Measurements from ENCODE around the gene PIM3.
"Not testable (repeated sequence)": the region's sequence is repeated elsewhere in the genome, so short reads cannot be mapped to it uniquely, and the experiment has no call there.

PIM3 gene

DNA sequence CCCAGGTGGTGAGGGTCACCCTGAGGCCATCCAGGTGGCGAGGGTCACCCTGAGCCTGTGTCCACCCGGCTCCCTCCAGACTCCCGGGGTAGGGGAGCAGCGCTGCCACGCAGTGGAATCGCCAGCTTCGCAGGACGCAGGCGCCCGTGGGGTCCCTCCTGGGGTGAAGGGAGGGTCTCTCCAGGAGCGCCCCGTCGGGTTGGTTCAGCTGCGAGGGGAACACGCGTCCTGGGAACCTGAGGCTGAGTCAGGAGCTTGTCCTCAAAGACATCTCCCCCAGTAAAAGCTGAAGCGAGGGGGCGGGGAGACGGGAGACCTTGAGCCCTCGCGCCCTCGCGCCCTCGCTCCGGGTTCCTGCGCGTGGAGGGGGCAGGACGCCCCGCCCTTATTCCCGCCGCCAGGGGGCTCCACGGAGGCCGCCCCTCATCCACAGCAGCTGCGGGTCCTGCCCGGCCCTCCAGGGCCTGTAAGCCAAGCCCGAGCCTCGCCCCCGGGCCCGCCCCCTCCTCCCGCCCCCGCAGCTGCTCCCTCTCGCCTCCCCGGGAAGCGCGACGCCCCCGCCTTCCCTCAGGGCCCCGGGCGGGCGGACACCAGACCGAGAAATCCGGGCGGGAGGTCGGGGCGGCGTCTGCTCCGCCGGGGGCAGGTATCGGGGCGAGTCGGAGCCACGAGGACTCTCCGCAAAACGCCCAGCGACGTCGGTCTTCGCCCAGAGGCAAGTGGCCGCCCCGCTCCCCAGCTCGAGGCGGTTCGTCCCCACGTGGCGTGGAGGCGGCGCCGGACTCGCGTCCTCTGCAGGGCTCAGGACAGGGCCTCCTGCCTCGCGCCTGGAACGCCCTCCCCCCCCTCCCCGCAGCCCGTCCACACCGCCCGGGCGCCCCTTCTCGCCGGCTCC, 22.8 kb downstream of the PIM3 start:
- no peak for DNase-seq (ENCODE audit: low read depth in 2 of 2)

DNA sequence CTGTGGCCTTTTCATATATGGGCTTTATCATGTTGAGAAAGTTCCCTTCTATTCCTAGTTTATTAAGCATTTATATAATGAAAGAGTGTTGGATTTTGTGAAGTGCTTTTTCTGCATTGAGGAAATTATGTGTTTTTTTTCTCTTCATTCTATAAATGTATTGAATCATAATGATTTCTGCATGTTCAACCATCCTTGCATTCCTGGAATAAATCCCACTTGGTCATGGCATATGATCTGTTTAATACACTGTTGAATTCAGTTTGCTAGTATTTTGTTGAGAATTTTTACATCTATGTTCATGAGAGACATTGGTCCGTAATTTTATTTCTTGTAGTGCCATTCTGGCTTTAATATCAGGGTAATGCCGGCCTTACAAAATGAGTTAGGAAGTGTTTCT, 25.8 kb downstream of the PIM3 start:
- DNase-seq (ENCODE audit: low read depth in 2 of 2): no peak

DNA sequence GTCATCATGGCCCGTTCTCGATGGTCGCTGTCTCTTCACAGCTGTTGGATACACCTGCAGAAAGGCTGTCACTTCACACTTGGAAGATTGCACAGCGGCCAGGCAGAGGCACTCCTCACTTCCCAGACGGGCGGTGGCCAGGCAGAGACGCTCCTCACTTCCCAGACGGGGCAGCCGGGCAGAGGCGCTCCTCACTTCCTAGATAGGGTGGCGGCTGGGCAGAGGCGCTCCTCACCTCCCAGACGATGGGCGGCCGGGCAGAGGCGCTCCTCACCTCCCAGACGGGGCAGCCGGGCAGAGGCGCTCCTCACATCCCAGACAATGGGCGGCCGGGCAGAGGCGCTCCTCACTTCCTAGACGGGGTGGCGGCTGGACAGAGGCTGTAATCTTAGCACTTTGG, 29.3 kb downstream of the PIM3 start:
- not testable (repeated sequence) for DNase-seq (ENCODE audit: low read depth in 2 of 2)

DNA sequence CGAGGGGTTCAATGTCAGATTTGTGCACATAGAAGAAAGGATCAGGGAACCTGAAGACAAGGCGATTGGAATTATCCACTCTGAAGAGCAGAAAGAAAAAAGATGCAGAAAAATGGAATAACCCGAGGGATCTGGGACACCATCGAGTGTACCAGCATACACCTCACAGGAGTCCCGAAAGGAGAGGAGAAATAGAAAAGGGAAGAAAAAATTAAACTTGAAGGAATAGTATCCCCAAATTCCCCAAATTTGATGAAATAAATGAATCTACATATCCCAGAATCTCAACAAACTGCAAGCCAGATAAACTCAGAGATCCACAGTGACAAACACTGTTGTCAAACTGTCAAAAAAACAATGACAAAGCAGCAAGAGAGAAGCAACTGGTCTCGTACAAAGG, 30.6 kb downstream of the PIM3 start:
- DNase-seq (ENCODE audit: low read depth in 2 of 2): no peak

DNA sequence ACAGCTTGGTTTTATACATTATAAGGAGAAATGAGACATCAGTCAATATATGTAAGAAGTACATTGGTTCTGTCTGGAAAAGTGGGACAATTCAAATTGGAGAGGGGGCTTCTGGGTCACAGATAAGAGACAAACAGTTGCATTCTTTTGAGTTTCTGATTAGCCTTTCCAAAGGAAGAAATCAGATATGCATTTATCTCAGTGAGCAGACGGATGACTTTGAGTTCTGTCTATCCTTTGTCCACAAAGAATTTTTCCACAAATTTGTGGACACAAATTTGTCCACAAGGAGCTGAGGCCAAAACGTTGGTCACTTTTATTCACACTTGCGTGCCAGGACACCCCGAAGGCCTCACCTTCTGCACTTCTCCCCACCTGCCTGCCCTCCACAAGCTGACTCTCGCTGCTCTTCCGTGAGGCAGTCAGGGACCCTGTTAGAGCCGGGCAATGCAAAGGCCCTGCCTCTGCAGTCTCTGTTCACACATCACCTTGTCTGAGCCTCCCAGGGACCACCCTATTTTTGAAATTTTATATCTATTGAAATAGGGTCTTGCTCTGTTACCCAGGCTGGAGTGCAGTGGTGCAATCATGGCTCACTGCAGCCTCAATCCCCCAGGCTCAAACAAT, 31.4 kb downstream of the PIM3 start:
- DNase-seq (ENCODE audit: low read depth in 2 of 2): no peak

DNA sequence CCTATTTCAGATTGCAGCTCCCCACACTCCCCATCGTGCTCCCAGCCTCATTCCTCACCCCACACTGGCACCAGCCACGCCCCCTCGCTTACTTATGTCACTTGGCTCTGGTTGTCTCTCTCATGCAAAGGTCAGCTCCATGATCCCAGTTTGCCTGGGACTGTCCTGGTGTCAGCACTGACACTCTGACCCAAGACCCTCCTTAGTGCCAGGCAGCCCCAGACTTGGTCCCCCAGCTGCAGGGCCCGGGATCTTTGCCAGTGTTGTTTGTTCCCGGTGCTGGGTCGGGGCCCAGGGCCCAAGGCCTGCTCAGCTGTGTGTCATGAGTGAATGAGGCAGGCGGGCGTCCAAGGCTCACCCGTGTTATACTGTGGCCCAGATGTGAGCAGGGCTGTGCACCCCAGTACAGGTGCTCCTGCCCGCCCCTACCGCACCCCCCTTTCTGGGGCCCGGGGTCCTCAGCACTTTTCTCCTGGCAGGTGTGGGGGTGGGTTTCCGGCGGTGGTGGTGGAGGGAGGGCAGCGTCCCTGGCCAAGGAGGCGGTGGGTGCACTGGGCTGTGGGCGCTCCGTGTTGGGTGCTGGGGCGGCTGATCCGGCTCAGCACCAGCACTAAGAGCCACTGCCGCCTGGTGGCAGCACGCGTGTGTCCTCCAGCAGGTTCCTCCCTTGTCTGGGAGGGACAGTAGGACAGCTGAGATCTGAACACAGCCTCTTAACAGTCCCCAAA, 32.5 kb downstream of the PIM3 start:
- no peak for DNase-seq (ENCODE audit: low read depth in 2 of 2)

DNA sequence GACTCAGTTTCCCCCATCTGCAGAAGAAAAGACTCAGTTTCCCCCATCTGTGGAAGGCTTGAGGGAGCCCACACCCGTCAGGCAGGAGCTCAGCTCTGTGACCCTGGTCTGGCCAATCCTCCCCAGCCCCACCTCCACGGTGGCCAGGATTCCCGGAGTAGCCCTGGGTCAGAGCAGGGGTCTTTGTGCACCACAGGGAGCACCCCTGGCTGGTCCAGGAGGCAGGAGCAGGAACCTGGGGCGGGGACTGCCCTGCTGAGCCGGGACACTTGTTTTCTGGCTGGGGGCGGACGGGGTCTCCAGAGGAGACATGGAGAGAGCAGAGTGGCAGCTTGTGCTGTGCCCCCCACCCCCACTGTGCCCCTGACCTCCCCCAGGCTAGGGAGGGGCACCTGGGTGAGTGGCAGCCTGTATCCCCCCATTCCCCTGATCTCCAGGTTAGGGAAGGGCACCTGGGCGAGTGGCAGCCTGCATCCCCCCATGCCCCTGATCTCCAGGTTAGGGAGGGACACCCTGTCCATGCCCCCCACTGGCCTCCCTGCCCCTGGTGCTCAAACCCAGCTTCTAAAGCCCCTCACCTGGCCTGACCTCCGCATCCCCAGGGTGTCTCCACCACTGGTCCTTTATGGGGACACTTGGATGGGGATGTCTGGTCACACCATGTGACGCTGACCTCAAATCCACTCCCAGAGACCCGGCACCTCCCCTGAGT, 33.2 kb downstream of the PIM3 start:
- no peak for DNase-seq (ENCODE audit: low read depth in 2 of 2)

DNA sequence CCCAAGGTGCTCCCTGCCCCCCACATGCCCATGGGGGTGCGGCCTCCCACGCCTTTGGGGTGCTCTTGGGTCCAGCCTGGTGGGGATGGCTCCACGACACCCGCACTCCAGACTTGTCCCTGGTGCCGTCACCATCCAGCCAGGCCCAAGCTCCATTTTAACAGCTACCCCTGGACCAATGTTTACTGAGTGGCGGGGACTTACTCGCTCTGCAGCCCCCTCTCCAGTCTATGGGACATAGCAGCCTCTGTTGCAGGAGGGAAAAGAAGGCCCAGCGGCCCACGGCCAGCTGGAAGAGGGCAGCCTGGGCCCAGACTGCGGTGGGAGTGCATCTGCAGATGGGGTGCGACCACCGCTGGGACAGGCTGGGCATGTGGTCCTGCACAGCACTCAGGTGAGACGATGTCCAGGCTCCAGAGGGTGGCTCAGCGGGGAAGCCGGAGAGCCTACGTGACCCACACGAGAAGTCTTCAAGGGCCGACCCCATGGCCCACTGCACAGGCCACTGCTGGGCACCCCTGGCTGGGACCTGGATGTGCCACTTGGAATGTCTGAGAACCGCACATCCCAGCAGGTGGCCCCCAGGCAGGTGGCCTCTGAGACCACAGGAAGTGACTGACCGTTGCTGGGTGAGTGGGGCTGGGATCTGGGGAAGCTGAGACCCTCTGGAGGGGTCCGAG, 33.9 kb downstream of the PIM3 start:
- DNase-seq (ENCODE audit: low read depth in 2 of 2): no peak

DNA sequence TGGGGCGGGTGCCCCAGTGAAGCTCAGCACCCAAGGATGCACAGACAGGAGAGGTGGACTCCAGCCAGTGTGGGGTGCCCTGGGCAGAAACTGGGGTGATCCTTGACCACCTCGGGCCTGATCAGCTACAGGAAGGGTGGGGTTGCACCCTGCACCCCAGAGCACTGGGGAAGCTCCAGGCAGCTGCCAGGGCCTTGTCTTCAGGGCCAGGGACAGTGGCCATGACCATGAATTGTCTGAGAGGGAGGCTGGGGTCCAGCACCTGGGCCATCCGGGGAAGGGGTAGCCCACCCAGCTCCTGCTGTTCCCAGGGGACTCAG, 34.4 kb downstream of the PIM3 start:
- DNase-seq (ENCODE audit: low read depth in 2 of 2): no peak

DNA sequence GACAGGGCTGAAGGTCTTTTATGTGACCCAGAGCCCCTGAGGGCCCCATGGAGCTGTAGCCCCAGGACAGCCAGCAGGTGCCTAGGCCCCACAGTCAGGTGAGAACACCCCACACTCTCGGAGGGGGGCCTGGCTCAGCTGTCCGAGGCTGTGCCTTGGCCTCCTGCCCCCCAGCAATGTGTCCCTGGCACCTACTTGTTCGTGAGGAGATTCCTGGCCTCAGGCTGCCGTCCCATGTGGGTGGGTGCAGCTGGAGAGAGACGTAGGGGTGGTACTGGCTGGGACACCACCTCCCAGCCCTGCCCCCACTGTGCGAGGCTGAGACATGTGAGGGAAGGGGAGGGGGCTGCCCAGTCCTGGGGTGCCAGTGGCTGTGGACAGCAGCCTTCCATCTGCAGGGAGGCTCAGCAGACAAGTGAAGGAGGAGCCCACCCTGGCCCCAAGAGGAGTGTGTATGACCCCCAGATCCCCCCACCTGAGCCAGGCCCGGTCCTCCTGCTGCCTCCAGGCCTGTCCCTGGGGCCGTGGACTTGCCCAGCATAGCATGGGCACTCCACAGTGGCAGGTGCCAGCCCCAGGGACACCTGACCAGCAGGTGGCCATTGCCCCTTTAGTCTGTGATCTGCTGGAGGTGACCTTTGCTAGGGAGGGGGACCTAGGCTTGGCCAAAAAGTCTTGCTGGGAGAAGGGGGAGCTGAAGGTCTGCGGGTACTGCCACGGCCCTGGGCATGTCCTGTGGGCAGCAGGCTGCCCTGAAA, 35.0 kb downstream of the PIM3 start:
- DNase-seq (ENCODE audit: low read depth in 2 of 2): no peak

DNA sequence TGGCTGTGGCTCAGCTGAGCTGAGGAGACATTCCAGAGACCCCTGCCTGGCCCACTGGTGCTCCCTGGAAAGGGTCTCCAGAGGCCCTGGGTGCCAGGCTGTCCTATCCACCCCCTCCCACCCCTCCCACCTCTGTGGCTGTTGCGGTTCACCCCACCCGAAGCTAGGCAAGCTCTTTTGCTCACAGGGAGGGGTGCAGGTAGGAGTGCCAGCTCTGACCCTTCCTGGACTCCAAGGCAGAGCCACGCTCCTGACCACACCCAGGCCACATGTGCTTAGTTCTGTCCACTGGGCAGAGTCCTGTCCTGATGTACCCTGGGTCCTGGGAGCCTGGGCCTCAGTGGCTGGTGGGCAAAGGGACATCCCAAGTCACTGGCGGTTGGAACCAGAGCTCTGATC, 35.5 kb downstream of the PIM3 start:
- DNase-seq (ENCODE audit: low read depth in 2 of 2): no peak

DNA sequence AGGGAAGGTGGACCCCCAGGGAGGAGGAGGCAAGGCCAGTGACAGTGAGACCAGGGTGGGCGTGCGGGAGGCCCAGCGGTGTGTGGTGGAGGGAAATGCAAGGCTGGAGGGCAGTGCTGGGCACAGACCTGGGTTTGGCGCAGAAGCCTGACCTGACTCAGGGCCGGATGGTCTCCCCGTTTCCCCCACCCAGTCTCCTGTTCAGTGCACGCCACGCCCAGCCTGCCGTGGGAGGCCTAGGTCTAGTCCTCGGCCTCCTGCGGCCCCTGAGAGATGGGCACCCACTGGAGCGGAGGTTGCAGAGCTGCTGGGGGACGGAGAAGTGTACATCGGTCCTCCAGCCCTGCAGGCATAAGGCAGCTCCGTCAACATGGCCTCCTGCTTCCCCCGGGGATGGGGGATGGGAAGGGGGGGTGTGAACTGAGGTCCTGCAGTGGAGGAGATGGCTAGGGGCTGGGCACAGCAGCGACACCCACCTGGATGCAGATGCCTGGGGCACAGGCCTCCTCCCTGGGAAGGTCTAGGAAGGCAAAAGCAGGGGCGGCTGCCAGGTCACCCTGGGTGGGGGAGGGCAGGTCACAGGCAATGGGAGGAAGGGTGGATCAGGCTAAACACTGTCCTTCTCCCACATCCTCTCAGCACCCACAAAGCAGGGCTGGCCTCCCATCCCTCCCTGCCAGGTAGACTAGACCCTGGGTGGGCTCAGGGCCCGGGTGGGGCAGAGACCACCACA, 36.1 kb downstream of the PIM3 start:
- no peak for DNase-seq (ENCODE audit: low read depth in 2 of 2)

DNA sequence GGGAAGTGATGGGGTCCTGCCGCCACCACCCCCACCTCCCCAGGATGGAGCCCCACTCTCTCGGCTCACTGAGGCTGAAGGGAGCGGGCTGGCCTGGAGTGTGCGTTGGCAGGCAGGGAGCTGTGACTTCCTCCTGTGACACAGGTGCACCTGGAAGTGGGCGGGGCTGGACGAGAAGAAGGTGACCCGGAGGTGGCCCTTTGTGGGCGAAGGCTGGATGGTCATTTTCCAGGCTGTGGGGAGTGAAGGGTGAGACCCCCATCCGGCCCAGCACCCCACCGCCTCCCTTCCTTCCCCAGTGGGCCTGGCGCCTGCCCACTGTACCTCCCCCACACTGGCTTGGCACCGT, 36.7 kb downstream of the PIM3 start:
- no peak for DNase-seq (ENCODE audit: low read depth in 2 of 2)

DNA sequence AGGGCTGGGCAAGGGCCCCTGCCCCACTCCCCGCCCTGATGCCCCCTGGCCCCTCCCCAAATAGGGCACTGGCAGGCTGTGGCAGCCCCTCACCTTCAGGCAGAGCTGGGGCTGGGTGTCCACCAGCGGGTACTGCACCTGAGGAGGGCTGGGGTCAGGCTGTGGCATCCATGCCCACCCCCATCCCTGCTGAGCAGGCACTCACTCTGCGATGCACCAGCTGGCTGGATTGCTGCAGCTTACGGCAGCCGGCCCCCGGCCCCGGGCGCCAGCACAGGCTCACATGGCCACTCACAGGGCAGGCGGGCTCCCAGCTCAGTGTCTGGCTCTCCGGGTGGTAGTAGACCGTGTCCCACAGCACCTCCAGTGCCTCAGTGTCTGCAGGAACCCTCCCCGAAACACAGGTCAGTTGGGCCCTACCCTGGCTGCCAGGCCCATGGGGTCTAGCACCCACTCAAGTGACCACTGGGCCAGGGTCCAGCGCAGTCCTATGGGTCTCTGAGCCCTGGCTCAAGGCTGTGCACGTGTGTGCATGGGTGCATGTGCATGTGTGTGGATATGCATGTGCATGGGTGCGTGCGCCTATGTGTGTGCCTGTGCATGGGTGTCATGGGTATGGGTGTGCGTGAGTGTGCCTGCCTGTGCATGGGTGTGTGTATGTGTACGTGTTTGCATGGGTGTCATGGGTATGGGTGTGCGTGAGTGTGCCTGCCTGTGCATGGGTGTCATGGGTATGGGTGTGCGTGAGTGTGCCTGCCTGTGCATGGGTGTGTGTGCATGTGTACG, 37.6 kb downstream of the PIM3 start:
- no peak for DNase-seq (ENCODE audit: low read depth in 2 of 2)

DNA sequence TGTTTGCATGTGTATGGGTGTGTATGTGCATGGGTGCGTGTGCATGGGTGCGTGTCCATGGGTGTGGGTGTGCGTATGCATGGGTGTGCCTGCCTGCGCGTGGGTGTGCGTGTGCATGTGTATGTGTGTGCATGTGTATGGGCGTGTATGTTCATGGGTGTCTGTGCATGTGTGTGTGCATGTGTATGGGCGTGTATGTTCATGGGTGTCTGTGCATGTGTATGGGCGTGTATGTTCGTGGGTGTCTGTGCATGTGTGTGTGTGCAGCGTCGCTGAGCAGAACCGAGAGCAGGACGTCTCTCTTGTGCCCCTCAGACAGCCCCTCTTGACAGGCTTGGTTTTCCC, 38.1 kb downstream of the PIM3 start:
- no peak for DNase-seq (ENCODE audit: low read depth in 2 of 2)

DNA sequence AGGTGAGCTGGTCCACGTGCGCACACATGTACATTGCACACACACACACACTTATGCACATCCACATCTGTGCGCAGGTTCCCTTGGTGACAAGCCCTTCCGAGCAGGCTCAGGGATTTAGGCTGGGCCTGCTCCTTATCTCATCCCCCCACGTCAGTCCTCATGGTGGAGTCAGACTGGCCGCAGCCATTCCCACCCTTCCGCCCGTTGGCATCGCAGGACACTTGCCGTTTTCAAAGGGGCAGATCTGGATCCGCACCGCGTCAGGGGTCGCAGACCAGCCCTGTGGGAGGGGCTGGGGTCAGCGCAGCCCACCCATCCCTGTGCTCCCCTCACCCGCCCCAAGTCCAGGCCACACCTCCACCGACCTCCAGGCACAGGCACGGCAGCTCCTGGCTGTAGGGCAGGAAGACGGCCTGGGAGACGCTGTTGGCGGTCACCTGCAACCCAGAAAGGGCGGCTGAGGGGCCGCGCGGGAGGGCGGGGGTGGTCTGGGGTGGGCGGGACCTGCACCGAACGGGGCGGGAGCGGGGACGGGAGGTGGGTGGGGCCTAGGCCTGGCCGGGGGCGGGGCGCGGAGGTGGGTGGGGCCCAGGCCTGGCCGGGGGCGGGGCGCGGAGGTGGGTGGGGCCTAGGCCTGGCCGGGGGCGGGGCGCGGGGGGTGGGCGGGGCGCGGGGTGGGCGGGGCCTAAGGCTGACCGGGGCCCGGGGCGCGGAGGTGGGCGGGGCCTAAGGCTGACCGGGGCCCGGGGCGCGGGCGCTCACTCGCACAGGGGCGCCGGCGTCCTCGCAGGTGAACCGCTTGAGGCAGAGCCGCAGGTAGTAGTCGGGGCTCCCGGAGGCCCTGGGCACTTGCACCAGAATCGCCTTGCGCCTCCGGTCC, 38.7 kb downstream of the PIM3 start:
- DNase-seq (ENCODE audit: low read depth in 2 of 2): no peak

DNA sequence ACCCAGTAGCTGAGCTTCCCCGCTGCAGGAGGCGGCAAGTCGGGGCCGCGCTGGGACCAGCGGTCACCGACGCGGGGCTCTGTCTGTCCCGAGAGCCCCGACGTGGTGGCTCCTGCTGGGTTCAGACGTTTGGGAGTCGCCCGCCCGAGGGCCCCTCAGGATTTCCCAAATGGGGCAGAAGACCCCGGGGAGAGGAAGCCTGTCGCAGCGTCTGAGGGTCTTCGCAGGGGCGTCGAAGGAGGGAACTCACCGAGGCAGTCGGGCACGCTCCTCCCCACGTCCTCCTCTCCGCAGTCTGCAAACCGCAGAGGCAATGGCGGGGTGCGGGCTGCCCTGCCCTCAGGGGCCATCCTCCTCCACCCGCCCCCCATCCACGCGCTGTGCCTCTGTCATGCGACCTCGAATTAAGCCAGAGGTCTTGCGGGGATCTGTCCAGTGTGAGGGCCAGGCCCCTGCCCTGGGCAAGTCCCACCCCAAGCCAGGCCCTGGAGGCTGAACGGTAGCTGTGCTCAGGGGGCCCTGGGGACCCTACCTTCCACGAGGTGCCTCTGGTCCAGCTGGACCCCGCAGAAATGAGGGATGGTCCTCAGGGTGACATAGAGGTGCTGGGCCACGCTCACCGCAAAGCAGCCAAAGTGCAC, 39.5 kb downstream of the PIM3 start:
- DNase-seq (ENCODE audit: low read depth in 2 of 2): no peak
